ENCODE results near the gene PLPPR1.

- TF ChIP-seq SKIL (CRISPR knock-in tag; IDR thresholded peaks at IDR 0.05; ENCODE audit: borderline replicate concordance) (no peak), POLR2A (IDR thresholded peaks at IDR 0.05; ENCODE audit: insufficient read depth in 1 of 2, low read depth in 2 of 2, low read length in 2 of 2) (no peak), RAD21 (CRISPR knock-in tag; IDR thresholded peaks at IDR 0.05) (no peak), TARDBP (CRISPR knock-in tag; IDR thresholded peaks at IDR 0.05) (no peak), ZNF12 (CRISPR knock-in tag; IDR thresholded peaks at IDR 0.05) (no peak), ZBTB26 (CRISPR knock-in tag; IDR thresholded peaks at IDR 0.05; ENCODE audit: borderline replicate concordance) (no peak), ZNF317 (CRISPR knock-in tag; IDR thresholded peaks at IDR 0.05) (no peak), RORA (CRISPR knock-in tag; IDR thresholded peaks at IDR 0.05) (no peak), CTCF (CRISPR knock-in tag; IDR thresholded peaks at IDR 0.05) (no peak), ZNF121 (CRISPR knock-in tag; IDR thresholded peaks at IDR 0.05) (no peak), ZBTB49 (CRISPR knock-in tag; IDR thresholded peaks at IDR 0.05; ENCODE audit: borderline replicate concordance) (no peak), AHDC1 (CRISPR knock-in tag; IDR thresholded peaks at IDR 0.05; ENCODE audit: borderline replicate concordance) (no peak)
Observed at GRCh38 chr9:101226161-101226560, 197.6 kb downstream of the PLPPR1 start.
